DOHH2 (cell line): Measurements from ENCODE around the gene NEGR1.

Experiments used
- EZH2phosphoT487 ChIP-seq: fragments of 200-600 bp; sonication (generic); IDR thresholded peaks from 2 replicates; pipeline ENCODE4 v1.6.1; 2017; ENCODE audit warnings: borderline replicate concordance, mild to moderate bottlenecking, antibody characterized with exemption, low read length, moderate library complexity, mixed read lengths
- TF ChIP-seq, protein P1 (sequence below): fragments of 200-600 bp; sonication (generic); IDR thresholded peaks from one replicate; pipeline ENCODE4 v1.5.1; 2014; ENCODE audit warnings: antibody characterized with exemption, mild to moderate bottlenecking, low read depth, low read length; ENCODE audit not compliant: poor library complexity, severe bottlenecking

DNA sequence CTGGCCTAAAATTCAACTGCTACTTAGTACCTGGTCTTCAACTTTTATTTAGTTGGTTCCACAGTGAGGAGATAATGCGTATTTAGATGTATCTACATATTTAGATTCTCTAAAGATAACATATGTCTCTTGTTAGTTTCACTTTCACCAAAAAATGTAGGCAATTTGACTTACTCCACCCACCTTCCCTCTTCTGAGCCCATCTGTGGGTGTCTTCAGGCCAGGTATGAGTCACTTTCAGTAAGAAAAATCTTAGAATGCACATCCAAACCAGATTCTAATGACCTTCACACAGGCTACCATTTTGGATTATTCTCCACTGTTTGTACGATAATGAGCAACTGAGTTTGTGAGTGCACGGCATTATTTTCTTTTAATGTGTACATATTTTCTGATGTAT is 501.7 kb downstream of the NEGR1 start:
- TF ChIP-seq, protein P1, sequence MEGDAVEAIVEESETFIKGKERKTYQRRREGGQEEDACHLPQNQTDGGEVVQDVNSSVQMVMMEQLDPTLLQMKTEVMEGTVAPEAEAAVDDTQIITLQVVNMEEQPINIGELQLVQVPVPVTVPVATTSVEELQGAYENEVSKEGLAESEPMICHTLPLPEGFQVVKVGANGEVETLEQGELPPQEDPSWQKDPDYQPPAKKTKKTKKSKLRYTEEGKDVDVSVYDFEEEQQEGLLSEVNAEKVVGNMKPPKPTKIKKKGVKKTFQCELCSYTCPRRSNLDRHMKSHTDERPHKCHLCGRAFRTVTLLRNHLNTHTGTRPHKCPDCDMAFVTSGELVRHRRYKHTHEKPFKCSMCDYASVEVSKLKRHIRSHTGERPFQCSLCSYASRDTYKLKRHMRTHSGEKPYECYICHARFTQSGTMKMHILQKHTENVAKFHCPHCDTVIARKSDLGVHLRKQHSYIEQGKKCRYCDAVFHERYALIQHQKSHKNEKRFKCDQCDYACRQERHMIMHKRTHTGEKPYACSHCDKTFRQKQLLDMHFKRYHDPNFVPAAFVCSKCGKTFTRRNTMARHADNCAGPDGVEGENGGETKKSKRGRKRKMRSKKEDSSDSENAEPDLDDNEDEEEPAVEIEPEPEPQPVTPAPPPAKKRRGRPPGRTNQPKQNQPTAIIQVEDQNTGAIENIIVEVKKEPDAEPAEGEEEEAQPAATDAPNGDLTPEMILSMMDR, result no peak
- TF ChIP-seq EZH2phosphoT487, result no peak
